ENCODE results near the gene TAF6.
A peak's percentile ranks its signal among the peaks of the same experiment; 100 is the strongest.

Gene TAF6
- 36.2 to 49.5 (median 42.7) reads per million in 9 experiments for total RNA-seq

DNA sequence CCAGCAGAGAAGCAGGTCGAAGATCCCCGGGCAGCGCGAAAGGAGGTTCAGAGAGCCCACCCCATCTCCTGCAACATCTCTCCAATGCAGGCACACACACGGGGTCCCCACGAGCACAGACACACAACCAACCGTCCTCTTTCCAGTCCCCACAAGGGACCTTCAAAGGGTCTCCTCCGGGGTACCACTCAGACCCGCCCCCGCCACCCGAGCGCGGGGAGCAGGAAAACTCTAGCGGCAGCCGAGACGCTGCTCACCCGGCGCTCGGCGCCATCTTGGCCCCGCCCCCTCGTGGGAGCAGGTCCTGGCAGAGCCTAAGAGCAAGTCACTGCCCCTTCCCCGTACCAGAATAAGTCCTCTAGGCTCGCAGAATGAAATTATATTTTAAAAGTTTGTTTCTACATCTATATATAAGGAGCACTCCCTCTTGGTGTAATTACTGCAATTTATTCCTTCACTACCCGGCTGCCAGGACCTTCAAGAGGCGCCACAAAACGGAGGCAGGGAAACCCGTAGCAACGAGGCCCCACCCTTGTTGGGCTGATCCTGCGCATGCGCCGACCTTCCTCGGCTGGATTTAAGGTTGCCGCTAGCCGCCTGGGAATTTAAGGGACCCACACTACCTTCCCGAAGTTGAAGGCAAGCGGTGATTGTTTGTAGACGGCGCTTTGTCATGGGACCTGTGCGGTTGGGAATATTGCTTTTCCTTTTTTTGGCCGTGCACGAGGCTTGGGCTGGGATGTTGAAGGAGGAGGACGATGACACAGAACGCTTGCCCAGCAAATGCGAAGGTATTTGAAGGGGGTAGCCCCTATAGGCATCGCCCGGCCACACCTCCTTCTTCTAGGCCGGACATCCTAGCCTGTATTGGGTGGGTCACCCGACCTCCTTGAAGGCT is at the start of gene TAF6, which contains the start of gene CNPY4:
Gene TAF6, minus strand, starts transcription at position 287 of the 898 bp plus-strand sequence. CDS start 5,149 bp downstream, outside the sequence.
Gene CNPY4, plus strand, starts transcription at position 563 of the 898 bp plus-strand sequence. Its CDS starts 111 bp downstream, at position 674.
- no peaks in the 10 kb centered on the region for H3K9me3 Mint-ChIP-seq
- peaks cover 32% of the 10 kb centered on the region for H3K36me3 Mint-ChIP-seq (ENCODE audit: insufficient read depth)
- peak; percentile 93 to 94 (median 93) for DNase-seq
- H3K27me3 Mint-ChIP-seq: no peaks in the 10 kb centered on the region
- peak; percentile 75 for ATAC-seq (replicated peaks)
- peaks cover 22 to 26% of the 10 kb centered on the region in 2 donors for H3K4me1 Mint-ChIP-seq (ENCODE audit: low read depth in 2 of 2)
- peak within 1 kb of the TSS; percentile 98 to 99 for H3K4me3 Mint-ChIP-seq
- H3K27ac Mint-ChIP-seq: peak within 1 kb of the TSS; percentile 99

DNA sequence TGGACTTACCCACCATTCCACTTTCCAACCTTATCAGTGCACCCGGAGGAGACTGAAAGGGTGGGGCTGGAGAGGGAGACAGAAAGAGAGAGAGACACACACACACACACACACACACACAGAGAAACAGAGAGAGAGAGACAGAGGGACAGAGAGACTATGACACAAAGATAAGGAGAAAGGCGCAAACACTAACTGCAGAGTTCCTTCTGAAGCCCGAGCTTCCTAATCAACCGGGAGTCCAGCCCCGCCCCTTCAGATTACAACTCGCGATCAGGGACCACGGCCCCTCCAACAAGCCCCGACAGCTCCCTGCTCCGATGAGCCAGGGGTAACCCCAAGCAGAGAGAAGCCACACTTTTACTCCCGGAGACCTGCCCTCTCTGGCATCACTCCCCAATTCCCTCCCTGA is 48.8 kb upstream of the TAF6 start:
- Mint-ChIP-seq H3K9me3 (no peaks in the 10 kb centered on the region), H3K27me3 (peaks cover 48 to 58% of the 10 kb centered on the region in 2 donors), H3K36me3 (ENCODE audit: insufficient read depth) (peaks cover 6% of the 10 kb centered on the region), H3K27ac (no peak overlapping the region), H3K4me1 (ENCODE audit: low read depth in 2 of 2) (peaks cover 38 to 45% of the 10 kb centered on the region in 2 donors), H3K4me3 (peak overlapping the region; percentile 74 to 76)
- no peak for DNase-seq
- ATAC-seq (replicated peaks): no peak

DNA sequence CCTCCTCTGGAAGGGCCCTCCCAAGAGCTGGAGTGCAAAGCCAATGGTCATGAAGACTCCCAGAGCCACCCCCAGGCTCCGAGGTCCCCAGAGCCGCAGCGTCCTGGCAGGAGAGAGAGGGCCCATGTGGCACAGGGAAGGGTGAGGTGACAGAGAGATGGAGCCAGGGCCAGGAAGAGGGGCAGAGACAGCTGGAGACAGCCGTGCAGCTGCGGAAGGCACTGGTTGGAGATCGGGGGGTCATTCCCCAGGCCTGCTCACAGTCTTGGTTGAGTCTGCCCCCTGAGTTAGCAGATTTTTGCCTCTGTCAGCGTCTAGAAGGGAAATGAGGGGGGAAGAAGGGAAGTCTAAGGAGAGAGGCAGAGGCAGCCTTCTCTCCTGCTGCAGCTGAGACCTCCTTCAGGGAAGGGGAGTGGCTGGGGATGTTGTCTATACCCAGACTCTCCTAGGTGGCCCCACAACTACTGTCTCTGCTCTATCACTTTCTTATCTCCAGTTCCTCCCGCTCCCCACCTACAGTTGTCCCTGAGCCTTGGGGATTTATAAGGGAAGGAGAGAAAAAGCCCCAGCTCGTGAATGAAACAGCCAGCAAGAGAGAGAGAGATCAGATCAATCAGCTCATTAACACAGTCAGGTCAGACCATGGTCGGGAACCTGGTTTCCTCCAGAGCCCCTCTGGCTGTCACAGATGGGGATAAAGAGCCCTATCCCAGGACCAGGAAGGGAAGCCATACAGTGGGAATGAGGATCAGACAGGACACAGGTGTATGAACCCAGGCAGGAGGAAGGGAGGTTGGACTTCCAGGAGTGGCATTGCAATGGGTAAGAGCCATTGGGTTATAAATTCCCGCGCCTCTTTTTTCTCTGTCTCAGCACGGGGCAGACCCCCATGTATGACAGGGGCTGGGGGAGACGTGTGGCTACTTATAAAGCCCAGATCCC is 48.1 kb upstream of the TAF6 start:
- DNase-seq: no peak
- H3K27ac Mint-ChIP-seq: no peak overlapping the region
- peak overlapping the region; percentile 74 to 76 for H3K4me3 Mint-ChIP-seq
- H3K27me3 Mint-ChIP-seq: peaks cover 48 to 58% of the 10 kb centered on the region in 2 donors
- no peak for ATAC-seq (replicated peaks)
- peaks cover 39 to 49% of the 10 kb centered on the region in 2 donors for H3K4me1 Mint-ChIP-seq (ENCODE audit: low read depth in 2 of 2)
- H3K9me3 Mint-ChIP-seq: no peaks in the 10 kb centered on the region
- peaks cover 6% of the 10 kb centered on the region for H3K36me3 Mint-ChIP-seq (ENCODE audit: insufficient read depth)

DNA sequence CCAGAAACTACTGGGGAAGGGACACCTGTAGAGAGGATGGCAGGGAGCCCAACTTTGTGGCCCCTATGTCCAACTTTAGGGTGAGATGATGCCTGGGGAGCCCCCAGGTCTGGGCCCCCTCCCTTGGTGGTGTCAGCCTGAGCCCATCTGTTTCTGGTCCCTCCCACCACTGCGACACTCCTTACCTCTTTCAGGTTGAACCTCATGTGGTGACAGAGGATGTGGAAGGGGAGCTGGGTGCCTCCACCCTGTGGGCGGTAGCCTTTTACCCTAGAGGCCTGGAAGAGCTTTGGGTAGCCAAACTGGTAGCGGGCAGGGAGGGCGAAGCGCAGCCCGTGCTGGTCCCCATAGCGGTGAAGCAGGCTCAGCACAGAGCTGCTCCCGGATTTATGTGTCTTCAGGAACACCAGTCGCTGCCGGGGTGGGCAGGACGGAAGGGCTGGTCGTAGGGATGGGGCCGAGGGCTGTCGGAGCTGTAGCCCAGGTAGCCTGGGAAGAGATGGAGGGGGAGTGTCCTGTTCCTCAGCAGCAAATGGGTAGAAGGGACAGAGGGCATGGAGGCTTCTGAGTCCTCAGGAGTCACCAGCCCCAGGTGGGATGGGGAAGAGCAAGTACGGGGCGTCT is 47.3 kb upstream of the TAF6 start:
- peak; percentile 44 for ATAC-seq (replicated peaks)
- no peak for DNase-seq
- Mint-ChIP-seq H3K27me3 (peaks cover 48 to 58% of the 10 kb centered on the region in 2 donors), H3K9me3 (no peaks in the 10 kb centered on the region), H3K4me1 (ENCODE audit: low read depth in 2 of 2) (peaks cover 36 to 49% of the 10 kb centered on the region in 2 donors), H3K36me3 (ENCODE audit: insufficient read depth) (peaks cover 2% of the 10 kb centered on the region), H3K27ac (no peak overlapping the region), H3K4me3 (peak overlapping the region; percentile 31 to 39)

DNA sequence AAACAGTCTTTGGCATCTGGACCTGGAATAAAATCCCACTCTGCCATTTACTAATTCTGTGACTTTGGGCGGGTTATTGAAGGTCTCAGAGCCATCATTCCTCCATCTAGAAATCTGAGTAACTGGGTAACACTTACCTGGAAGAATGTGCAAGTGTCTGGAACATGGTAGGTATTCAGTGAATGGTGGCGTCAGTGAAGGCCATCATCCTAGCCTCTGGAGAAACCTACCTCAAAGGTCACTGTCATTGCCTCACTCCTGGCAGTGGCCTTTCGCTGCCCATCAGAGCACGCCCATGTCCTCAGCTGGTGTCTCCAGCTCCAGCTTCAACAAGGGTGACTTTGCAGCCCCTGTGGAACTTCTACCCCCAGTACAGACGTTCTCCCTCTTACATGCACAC is 44.7 kb upstream of the TAF6 start:
- H3K4me3 Mint-ChIP-seq: no peak overlapping the region
- H3K36me3 Mint-ChIP-seq (ENCODE audit: insufficient read depth): peaks cover 6% of the 10 kb centered on the region
- H3K4me1 Mint-ChIP-seq (ENCODE audit: low read depth in 2 of 2): peaks cover 34 to 47% of the 10 kb centered on the region in 2 donors
- ATAC-seq (replicated peaks) (no peak), DNase-seq (no peak)
- H3K27ac Mint-ChIP-seq: no peak overlapping the region
- H3K9me3 Mint-ChIP-seq: no peaks in the 10 kb centered on the region
- H3K27me3 Mint-ChIP-seq: peaks cover 32 to 40% of the 10 kb centered on the region in 2 donors

DNA sequence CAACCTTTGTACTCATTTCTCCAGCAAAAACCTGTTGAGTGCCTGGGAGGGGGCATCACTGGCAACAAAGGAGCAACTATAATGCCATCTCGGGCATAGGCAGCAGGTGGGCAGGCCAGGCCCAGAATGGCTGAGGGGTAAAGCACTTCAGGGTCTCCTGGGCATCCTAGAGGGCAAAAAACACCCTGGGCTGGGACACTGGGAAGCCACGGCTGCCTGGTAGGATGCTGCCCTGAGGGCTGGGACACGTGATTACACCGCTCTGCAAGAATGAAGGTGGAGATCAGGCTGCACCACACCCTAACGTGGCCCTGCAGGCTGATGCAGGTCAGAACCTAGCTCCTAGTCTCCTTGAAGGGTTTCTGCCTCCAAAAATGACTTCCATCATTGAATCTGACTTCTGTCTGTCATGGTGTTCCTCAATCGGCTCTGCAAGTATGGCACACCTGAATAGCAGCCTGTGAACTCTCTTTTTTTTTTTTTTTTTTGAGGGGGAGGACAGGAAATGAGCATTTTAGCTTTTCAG is 43.9 kb upstream of the TAF6 start:
- no peaks in the 10 kb centered on the region for H3K9me3 Mint-ChIP-seq
- ATAC-seq (replicated peaks): no peak

DNA sequence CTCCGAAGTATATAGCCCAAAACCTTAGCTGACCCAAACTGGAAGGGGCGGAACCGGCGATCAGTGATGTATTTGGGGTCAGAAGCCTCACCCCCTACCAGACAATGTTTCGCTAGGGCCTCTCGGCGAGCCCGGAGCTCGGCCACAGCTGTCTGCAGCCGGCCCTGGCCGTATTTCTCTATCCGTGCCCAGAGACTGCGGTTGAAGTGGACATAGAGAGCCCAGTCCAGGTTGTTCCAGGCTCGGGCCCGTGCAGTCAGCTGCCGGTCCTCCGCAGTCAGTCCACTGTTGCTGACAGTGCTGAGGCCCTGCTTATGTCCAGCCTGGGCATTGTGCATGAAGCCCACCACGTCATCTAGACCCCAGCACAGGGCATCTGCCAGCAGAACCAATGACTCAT is 40.9 kb upstream of the TAF6 start:
- Mint-ChIP-seq H3K4me1 (ENCODE audit: low read depth in 2 of 2) (peaks cover 23 to 30% of the 10 kb centered on the region in 2 donors), H3K27me3 (peaks cover 0 to 2% of the 10 kb centered on the region in 2 donors), H3K4me3 (peak overlapping the region in 1 of 2 donors; percentile 83), H3K9me3 (no peaks in the 10 kb centered on the region), H3K27ac (no peak overlapping the region), H3K36me3 (ENCODE audit: insufficient read depth) (peaks cover 20% of the 10 kb centered on the region)
- ATAC-seq (replicated peaks): no peak
- DNase-seq: no peak

More for the DNA sequence above, 43.9 kb upstream of the TAF6 start:
- DNase-seq: no peak
- Mint-ChIP-seq H3K27me3 (peaks cover 24 to 32% of the 10 kb centered on the region in 2 donors), H3K4me1 (ENCODE audit: low read depth in 2 of 2) (peaks cover 27 to 39% of the 10 kb centered on the region in 2 donors), H3K4me3 (peak overlapping the region in 1 of 2 donors; percentile 54), H3K36me3 (ENCODE audit: insufficient read depth) (peaks cover 6% of the 10 kb centered on the region), H3K27ac (no peak overlapping the region)

DNA sequence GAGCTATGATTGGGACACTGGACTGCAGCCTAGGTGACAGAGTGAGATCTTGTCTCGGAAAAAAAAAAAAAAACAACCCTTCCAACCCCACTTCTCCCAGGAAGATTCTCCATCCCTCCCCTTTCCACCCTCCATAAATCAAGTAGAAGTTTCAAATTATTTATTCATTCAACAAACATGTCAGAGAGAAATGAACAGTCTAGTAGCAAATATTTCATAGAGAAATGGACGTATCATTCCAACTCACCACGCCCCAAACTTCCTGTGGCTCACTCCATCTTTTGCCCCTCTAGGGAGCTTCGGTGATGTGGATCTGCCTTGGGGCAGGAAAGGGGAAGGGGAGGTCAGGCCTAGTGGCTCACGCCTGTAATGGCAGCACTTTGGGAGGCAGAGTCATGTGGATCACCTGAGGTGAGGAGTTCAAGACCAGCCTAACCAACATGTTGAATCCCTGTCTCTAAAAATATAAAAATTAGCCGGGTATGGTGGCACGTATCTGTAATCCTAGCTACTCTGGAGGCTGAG is 40.0 kb upstream of the TAF6 start:
- H3K4me1 Mint-ChIP-seq (ENCODE audit: low read depth in 2 of 2): peaks cover 21 to 30% of the 10 kb centered on the region in 2 donors

DNA sequence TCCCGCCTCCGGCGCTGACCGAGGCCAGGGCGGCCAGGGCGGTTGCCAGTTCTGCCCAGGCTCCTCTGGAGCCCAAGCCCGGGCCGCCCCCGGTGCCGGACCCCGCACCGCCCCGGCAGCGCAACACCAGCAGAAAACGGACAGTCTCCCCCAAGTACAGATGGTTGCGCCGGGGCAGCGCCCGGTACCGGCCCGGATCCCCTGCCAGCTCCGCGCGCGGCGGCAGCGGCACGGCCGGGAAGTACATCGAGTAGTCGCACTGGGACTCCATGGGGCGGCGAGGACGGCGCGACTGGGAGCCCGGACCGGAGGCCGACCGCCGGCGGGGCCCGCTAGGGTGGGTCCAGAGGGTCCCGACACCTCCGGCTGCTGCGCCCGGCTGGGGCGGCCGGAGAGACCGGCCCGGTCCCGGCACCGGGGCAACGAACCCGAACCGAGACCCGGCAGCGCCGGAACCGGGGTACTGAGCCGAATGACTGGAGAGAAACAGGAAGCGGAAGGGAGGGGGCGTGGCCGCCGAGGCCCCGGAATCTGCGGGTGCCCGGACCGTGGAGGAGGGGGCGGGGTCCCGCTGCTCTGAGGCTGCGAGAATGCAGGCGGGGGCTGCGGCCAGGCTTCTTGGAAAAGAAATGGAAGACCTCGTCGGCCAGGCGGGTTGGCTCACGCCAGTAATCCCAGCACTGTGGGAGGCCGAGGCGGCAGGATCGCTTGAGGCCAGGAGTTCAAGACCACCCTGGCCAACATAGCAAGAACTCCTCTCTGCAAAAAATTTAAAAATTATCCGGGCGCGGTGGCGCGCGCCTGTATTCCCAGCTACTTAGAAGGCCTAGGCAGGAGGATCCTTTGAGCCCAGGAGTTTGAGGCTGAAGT is 39.3 kb upstream of the TAF6 start, which contains the start of gene TRAPPC14:
Gene TRAPPC14, minus strand, starts transcription at position 495 of the 870 bp plus-strand sequence. Its CDS starts 224 bp downstream, at position 271.
- peaks cover 24 to 28% of the 10 kb centered on the region in 2 donors for H3K4me1 Mint-ChIP-seq (ENCODE audit: low read depth in 2 of 2)
- H3K9me3 Mint-ChIP-seq: no peaks in the 10 kb centered on the region
- ATAC-seq (replicated peaks) (peak; percentile 90), DNase-seq (peak; percentile 83 to 87 (median 85))
- H3K27ac Mint-ChIP-seq: peak within 1 kb of the TSS; percentile 79 to 85
- H3K36me3 Mint-ChIP-seq (ENCODE audit: insufficient read depth): peaks cover 34% of the 10 kb centered on the region
- H3K4me3 Mint-ChIP-seq: peak within 1 kb of the TSS; percentile 74 to 83
- no peaks in the 10 kb centered on the region for H3K27me3 Mint-ChIP-seq

More for the DNA sequence above, 40.0 kb upstream of the TAF6 start:
- Mint-ChIP-seq H3K27ac (peak overlapping the region; percentile 79 to 85), H3K4me3 (peak overlapping the region; percentile 74 to 83), H3K36me3 (ENCODE audit: insufficient read depth) (peaks cover 27% of the 10 kb centered on the region), H3K9me3 (no peaks in the 10 kb centered on the region), H3K27me3 (no peaks in the 10 kb centered on the region)
- ATAC-seq (replicated peaks) (no peak), DNase-seq (no peak)

DNA sequence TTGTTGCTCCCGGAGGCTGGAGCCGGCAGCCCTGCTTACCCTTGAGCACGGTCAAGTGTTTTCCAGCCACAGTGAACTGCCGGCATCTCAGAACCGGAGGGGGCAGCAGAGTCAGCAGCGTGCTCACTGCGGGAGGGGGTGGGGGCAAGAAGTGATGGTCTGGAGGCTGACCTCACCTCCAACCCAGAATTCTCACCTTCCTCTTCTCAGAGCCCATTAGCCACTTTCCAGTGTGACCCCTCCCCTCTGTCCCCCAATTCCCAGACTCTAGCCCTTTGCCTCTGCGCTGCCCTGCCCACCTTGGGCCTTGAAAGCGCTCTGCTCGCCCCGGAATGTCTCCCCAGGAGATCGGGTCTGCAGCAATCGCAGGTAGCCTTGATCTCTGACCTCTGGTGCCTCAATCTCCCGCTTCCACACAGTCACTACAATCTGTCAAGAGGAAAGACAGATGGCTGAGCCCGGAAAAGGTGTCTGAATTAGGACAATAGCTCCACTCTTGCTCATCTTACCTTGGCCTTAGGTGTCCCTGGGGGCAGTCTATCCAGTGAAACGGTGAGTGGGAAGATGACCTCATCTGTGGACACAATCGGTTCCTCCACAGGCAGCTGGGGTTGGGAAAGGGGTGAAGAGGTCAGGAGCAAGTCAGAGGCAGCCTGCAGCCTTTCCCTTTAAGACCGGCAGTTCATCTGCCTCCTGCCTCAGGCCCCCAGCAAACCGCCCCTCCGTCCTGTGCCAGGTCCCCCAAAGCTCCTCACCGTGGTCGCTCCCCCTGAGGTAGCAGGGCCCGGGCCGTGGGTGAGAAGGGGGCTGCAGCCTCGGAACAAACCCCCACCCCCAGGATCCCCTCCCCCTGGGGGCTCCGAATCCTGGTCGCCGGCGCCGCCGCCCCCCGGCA is 38.4 kb upstream of the TAF6 start:
- H3K4me3 Mint-ChIP-seq: peak overlapping the region; percentile 74 to 83
- H3K27ac Mint-ChIP-seq: peak overlapping the region; percentile 79 to 85
- no peaks in the 10 kb centered on the region for H3K27me3 Mint-ChIP-seq
- ATAC-seq (replicated peaks): peak; percentile 6
- DNase-seq: no peak
- H3K4me1 Mint-ChIP-seq (ENCODE audit: low read depth in 2 of 2): peaks cover 19% of the 10 kb centered on the region in 2 donors
- H3K9me3 Mint-ChIP-seq: no peaks in the 10 kb centered on the region
- H3K36me3 Mint-ChIP-seq (ENCODE audit: insufficient read depth): peaks cover 43% of the 10 kb centered on the region

DNA sequence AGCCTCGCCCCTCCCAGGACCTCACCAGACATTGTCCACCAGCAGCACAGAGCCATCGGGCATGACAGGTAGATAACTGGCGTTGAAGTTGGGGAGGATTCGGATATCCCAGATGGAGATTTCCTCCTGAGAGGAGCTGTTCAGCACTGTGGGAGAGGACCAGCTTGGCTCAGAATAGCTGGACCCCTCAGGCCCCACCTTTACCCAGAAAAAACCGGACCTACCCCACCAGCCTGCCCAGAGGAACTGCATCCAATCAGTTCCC is 37.8 kb upstream of the TAF6 start:
- peak overlapping the region in 1 of 2 donors; percentile 88 for H3K27ac Mint-ChIP-seq
- peaks cover 24% of the 10 kb centered on the region in 2 donors for H3K4me1 Mint-ChIP-seq (ENCODE audit: low read depth in 2 of 2)
- no peaks in the 10 kb centered on the region for H3K9me3 Mint-ChIP-seq
- DNase-seq: no peak
- H3K4me3 Mint-ChIP-seq: peak overlapping the region; percentile 74 to 83
- H3K36me3 Mint-ChIP-seq (ENCODE audit: insufficient read depth): peaks cover 44% of the 10 kb centered on the region
- no peak for ATAC-seq (replicated peaks)
- H3K27me3 Mint-ChIP-seq: no peaks in the 10 kb centered on the region
